Common myeloid progenitor, CD34-positive (primary cell): Measurements from ENCODE around the gene HPCA.

Source experiments
- CTCF ChIA-PET: fragments of 350-600 bp; sonication (Branson Sonifier 250); formaldehyde crosslinking; loops from one replicate; lab custom pipeline; 2021; ENCODE audit warnings: antibody characterized with exemption; lab: Charles Lee
- POLR2A ChIA-PET: fragments of 350-600 bp; sonication (Branson Sonifier 250); formaldehyde crosslinking; loops from one replicate; lab custom pipeline; 2021; ENCODE audit warnings: antibody characterized with exemption; lab: Charles Lee
- DNase-seq, 3 donors: peaks; one replicate each; pipeline versions ENCODE4 v3.0.0 to v3.0.0-alpha.2; 2013
- H3K27ac ChIP-seq, 2 experiments: 1 replicate in 1 of 2; 2 replicates in 1 of 2; pipeline ENCODE4 v1.7.0; 2013; ENCODE audit warnings: inconsistent platforms in 2 of 2, low read length in 2 of 2, mild to moderate bottlenecking in 2 of 2, low read depth in 1 of 2, moderate library complexity in 1 of 2; ENCODE audit not compliant: severe bottlenecking in 2 of 2, insufficient read depth in 1 of 2, poor library complexity in 1 of 2
- H3K27me3 ChIP-seq, 5 experiments: replicated peaks in 2 of 5; 1 replicate in 3 of 5; 2 replicates in 2 of 5; pipeline versions ENCODE4 v1.6.1 to v1.7.0; 2013; ENCODE audit warnings: low read length in 4 of 5, mild to moderate bottlenecking in 2 of 5, moderate library complexity in 2 of 5, inconsistent platforms in 1 of 5; ENCODE audit not compliant: insufficient read depth in 5 of 5, control insufficient read depth in 4 of 5
- H3K36me3 ChIP-seq, 4 experiments: 1 replicate in 2 of 4; 2 replicates in 2 of 4; pipeline versions ENCODE4 v1.6.1 to v1.7.0; 2013; ENCODE audit warnings: low read length in 3 of 4, control low read depth in 1 of 4, mild to moderate bottlenecking in 1 of 4; ENCODE audit not compliant: control insufficient read depth in 4 of 4, insufficient read depth in 4 of 4
- H3K4me1 ChIP-seq, 4 experiments: 1 replicate in 3 of 4; 2 replicates in 1 of 4; pipeline versions ENCODE4 v1.6.1 to v1.7.1; 2013; ENCODE audit warnings: low read length in 3 of 4, mild to moderate bottlenecking in 3 of 4, control low read depth in 1 of 4, inconsistent platforms in 1 of 4, moderate library complexity in 1 of 4; ENCODE audit not compliant: control insufficient read depth in 4 of 4, insufficient read depth in 4 of 4; ENCODE audit errors: control extremely low read depth in 1 of 4
- H3K4me3 ChIP-seq, 7 experiments: 1 replicate in 4 of 7; 2 replicates in 3 of 7; pipeline versions ENCODE4 v1.5.1 to v1.7.0; 2013; ENCODE audit warnings: mild to moderate bottlenecking in 7 of 7, low read length in 6 of 7, moderate library complexity in 6 of 7, inconsistent platforms in 2 of 7, low read depth in 2 of 7, control low read depth in 1 of 7; ENCODE audit not compliant: insufficient read depth in 4 of 7, control insufficient read depth in 1 of 7; ENCODE audit errors: extremely low read depth in 1 of 7
- H3K9me3 ChIP-seq, 5 experiments: 1 replicate in 4 of 5; 2 replicates in 1 of 5; pipeline versions ENCODE4 v1.6.1 to v1.7.1; 2013; ENCODE audit warnings: low read length in 4 of 5, mild to moderate bottlenecking in 2 of 5, inconsistent platforms in 1 of 5, low read depth in 1 of 5, moderate library complexity in 1 of 5; ENCODE audit not compliant: control insufficient read depth in 4 of 5, insufficient read depth in 2 of 5; ENCODE audit errors: control extremely low read depth in 1 of 5
- WGBS: methylation state at CpG from one replicate; pipeline ENCODE4 v1.1.5; 2013; ENCODE audit not compliant: insufficient coverage; 5-methylcytosine and 5-hydroxymethylcytosine counted together

The HPCA gene

GRCh38 chr1:32860566-32860965 lies 25.7 kb upstream of the HPCA start:
- CTCF ChIA-PET = interaction anchor here (0.6 to 7.5 kb wide), 7 partner anchors 11 to 49 kb away, joined by 3 to 33 read pairs (median 4); no protein-coding TSS in a partner anchor
- DNase-seq = no peak
- H3K4me1 ChIP-seq = peaks cover 0 to 5% (median 0%) of the 10 kb centered on the region in 4 experiments
- H3K36me3 ChIP-seq = peaks cover 15 to 57% (median 44%) of the 10 kb centered on the region in 4 experiments
- H3K27me3 ChIP-seq = no peaks in the 10 kb centered on the region
- no peak overlapping the region for H3K27ac ChIP-seq
- POLR2A ChIA-PET = no interaction called here
- no peak overlapping the region for H3K4me3 ChIP-seq
- H3K9me3 ChIP-seq = no peaks in the 10 kb centered on the region

DNA sequence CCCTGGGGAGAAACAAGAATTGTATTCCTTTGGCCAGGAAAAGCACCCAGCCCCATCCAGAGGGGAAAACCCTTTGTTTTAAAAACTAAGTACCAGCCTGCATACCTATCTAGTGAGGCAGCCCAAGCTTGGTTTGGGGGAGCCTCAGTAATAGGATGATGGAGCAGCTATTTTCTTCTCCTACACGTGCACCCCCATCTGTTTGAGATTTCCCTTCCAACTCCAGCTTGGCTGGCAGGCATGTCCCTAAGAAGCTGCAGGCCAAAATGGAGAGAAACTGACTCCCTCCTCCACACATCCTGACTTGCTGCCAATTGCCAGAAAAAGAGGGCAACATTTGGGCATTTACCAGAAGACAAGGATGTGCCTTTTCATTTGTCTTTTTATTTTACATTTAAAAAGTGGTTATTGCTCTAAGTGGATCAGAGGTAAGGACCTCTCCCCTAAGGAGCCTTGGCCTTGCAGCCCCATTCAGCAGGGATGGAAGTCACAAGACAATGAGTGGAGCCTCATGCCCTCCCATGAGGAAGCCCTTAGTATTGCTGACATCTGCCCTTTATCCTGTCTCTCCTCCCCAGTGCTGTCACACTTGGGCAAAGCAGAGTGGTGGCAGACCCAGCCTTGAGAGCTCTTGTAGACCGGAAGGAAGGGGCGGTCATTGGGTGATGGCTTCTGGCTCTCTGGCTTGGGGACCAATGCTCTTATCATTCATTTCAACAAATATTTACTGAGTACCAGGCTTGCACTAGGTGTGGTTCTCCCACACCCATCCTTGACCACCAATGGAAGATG lies 24.2 kb upstream of the HPCA start:
- Histone ChIP-seq H3K27ac (no peak overlapping the region), H3K27me3 (no peaks in the 10 kb centered on the region), H3K4me3 (no peak overlapping the region), H3K9me3 (no peaks in the 10 kb centered on the region), H3K36me3 (peaks cover 7 to 45% (median 32%) of the 10 kb centered on the region in 4 experiments), H3K4me1 (peaks cover 0 to 5% (median 0%) of the 10 kb centered on the region in 4 experiments)
- ChIA-PET CTCF (interaction anchor here (1.4 to 7.5 kb wide), 4 partner anchors 10 to 14 kb away, joined by 5 to 33 read pairs (median 5); no protein-coding TSS in a partner anchor), POLR2A (no interaction called here)
- 96% methylated on average over 3 of the region's 3 CpGs for WGBS
- no peak for DNase-seq

DNA sequence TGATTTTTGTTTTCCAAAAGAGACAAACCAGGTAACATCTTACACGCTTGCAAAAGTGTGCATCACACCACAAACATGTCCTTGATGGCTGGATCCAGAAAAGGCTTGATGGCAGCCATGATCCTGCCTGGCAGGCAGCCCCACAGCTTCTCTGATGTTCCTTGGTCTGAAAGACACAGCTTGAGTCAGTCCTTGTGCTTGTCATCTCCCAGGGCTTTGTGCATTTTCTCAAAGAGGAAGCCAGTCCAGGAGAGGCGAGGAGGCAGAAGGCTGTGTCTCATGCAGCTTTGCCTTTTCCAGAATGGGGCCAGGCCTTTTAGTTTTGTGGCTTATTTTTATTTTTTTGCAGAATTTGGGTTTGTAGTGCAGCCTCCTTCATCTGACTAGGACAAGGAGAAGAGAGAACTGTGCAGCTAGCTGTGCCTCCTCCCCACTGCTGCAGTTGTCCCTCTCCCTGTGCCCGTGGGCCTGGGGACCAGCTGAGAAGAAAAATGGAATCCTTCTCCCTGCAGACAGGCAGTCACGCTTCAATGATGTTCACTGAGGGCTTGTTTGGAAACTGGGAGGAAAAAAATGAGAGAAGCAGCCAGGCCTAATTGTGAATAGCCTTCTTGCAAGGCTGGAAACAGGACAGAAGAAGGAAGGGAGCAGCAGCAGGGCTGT lies 22.9 kb upstream of the HPCA start:
- Histone ChIP-seq H3K36me3 (peaks cover 0 to 37% (median 24%) of the 10 kb centered on the region in 4 experiments), H3K9me3 (no peaks in the 10 kb centered on the region), H3K27ac (no peak overlapping the region), H3K4me3 (no peak overlapping the region), H3K4me1 (peaks cover 0 to 5% (median 0%) of the 10 kb centered on the region in 4 experiments), H3K27me3 (no peaks in the 10 kb centered on the region)
- CTCF ChIA-PET = interaction anchor here (1.0 to 7.5 kb wide), 7 partner anchors 8 to 241 kb away, joined by 3 to 33 read pairs (median 5); no protein-coding TSS in a partner anchor
- 96% methylated on average over 2 of the region's 4 CpGs for WGBS
- POLR2A ChIA-PET = interaction anchor here (0.7 kb wide), 1 partner anchor 41 kb away, joined by 5 read pairs; no protein-coding TSS in a partner anchor
- DNase-seq = no peak

- CTCF ChIA-PET = interaction anchor here (1.0 to 7.5 kb wide), 6 partner anchors 8 to 241 kb away, joined by 3 to 33 read pairs (median 4); no protein-coding TSS in a partner anchor
- POLR2A ChIA-PET = no interaction called here
- peaks cover 0 to 38% (median 21%) of the 10 kb centered on the region in 4 experiments for H3K36me3 ChIP-seq
These were observed 22.4 kb upstream of the HPCA start for GRCh38 chr1:32863881-32864245.

GRCh38 chr1:32864375-32865019 lies 21.8 kb upstream of the HPCA start:
- Histone ChIP-seq H3K9me3 (no peaks in the 10 kb centered on the region), H3K27ac (no peak overlapping the region), H3K4me3 (no peak overlapping the region), H3K4me1 (peaks cover 0 to 5% (median 0%) of the 10 kb centered on the region in 4 experiments), H3K36me3 (peaks cover 0 to 38% (median 16%) of the 10 kb centered on the region in 4 experiments), H3K27me3 (peaks cover 0 to 5% (median 2%) of the 10 kb centered on the region in 5 experiments)
- CTCF ChIA-PET = interaction anchor here (1.0 to 7.5 kb wide), 5 partner anchors 7 to 240 kb away, joined by 3 to 33 read pairs (median 4); no protein-coding TSS in a partner anchor
- POLR2A ChIA-PET = no interaction called here
- no peak for DNase-seq
- WGBS = 98% methylated on average over 5 of the region's 8 CpGs

More at GRCh38 chr1:32863881-32864245, 22.4 kb upstream of the HPCA start:
- DNase-seq = no peak
- Histone ChIP-seq H3K4me3 (no peak overlapping the region), H3K27me3 (no peaks in the 10 kb centered on the region), H3K27ac (no peak overlapping the region), H3K4me1 (peaks cover 0 to 5% (median 0%) of the 10 kb centered on the region in 4 experiments), H3K9me3 (no peaks in the 10 kb centered on the region)
- no CpG with 5 or more reads among the region's 1 CpG for WGBS

DNA sequence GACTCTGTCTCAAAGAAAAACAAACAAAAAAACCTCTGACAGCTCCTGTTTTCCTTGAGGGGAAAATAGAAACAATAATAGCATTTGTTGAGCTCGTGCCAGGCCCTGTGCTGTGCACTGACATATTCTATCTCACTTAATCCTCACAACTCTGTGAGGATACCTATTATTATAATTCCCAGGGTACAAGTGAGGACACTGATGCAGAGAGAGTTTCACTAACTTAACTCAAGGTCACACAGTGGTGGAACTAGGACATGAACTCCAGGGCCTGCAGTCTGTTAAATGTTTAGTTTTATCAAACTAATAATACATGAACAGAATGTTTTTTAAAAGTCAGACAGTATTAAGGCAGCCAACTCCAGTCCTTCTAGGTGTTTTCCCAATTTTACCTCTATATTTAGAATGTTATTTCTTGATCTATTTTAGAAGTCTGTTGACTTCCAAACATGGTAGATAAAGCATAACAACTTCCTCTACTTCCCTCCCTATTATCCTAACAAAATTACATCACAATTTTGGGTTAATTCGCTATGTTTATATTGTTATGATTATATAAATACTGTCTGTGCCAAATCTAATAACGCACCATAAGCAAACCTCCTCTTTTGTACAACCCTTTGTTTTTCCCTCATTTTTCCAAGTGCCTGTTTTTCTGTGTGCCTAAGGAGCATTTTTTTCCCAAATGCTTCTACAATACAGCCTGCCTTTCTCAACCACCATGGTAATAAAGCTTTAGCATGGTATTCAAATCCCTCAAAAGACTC lies 20.5 kb upstream of the HPCA start:
- Histone ChIP-seq H3K27me3 (peaks cover 0 to 14% (median 11%) of the 10 kb centered on the region in 5 experiments), H3K27ac (no peak overlapping the region), H3K9me3 (no peaks in the 10 kb centered on the region), H3K4me1 (peaks cover 0 to 3% (median under 1%) of the 10 kb centered on the region in 4 experiments), H3K36me3 (peaks cover 0 to 38% (median 16%) of the 10 kb centered on the region in 4 experiments), H3K4me3 (no peak overlapping the region)
- no CpG with 5 or more reads among the region's 3 CpGs for WGBS
- ChIA-PET POLR2A (no interaction called here), CTCF (interaction anchor here (0.8 to 1.4 kb wide), 2 partner anchors 16 to 19 kb away, joined by 3 to 5 read pairs; no protein-coding TSS in a partner anchor)
- no peak for DNase-seq
